Right lobe of liver (tissue), 4 donors: ENCODE measurements around the gene MAML3.

Experiments
- POLR2A ChIP-seq: fragments of 450-650 bp; IDR thresholded peaks from one replicate; pipeline ENCODE4 v1.6.1; 2017; ENCODE audit warnings: antibody characterized with exemption, mild to moderate bottlenecking
- TF ChIP-seq, protein P1 (sequence below), 4 donors: fragments of 200-600 bp in 3 of 4; fragments of 450-650 bp in 1 of 4; IDR thresholded peaks; one replicate each; pipeline versions ENCODE4 v1.5.1 to v1.8.0; 2016 to 2022; ENCODE audit warnings: antibody characterized with exemption in 4 of 4, mild to moderate bottlenecking in 2 of 4
- donor health status: DM: no; HTN: no; CAD: no.
- donor health status: DM: no; HTN: no; CAD: no.
- donor health status: DM: no; HTN: yes; CAD: no.

DNA sequence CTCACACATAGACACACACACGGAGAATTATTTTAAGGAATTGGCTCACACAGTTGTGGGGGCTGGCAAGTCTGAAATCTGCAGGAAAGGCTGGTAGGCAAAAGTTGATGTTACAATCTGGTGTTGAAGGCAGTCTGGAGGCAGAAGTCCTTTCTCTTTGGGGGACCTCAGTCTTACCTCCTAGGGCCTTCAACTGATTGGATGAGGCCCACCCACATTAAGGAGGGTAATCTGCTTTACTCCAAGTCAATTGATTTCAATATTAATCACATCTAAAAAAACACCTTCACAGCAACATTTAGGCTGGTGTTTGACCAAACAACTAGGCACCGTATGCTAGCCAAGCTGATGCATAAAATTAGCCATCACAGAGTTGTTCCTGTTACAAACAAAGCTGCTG, 477.6 kb downstream of the MAML3 start:
- TF ChIP-seq, protein P1, sequence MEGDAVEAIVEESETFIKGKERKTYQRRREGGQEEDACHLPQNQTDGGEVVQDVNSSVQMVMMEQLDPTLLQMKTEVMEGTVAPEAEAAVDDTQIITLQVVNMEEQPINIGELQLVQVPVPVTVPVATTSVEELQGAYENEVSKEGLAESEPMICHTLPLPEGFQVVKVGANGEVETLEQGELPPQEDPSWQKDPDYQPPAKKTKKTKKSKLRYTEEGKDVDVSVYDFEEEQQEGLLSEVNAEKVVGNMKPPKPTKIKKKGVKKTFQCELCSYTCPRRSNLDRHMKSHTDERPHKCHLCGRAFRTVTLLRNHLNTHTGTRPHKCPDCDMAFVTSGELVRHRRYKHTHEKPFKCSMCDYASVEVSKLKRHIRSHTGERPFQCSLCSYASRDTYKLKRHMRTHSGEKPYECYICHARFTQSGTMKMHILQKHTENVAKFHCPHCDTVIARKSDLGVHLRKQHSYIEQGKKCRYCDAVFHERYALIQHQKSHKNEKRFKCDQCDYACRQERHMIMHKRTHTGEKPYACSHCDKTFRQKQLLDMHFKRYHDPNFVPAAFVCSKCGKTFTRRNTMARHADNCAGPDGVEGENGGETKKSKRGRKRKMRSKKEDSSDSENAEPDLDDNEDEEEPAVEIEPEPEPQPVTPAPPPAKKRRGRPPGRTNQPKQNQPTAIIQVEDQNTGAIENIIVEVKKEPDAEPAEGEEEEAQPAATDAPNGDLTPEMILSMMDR (IDR thresholded peaks at IDR 0.05) = no peak
- TF ChIP-seq POLR2A = no peak
